Right lobe of liver (tissue), 6 donors: ENCODE measurements around the gene STOX2. TPM values are rescaled to one million over a fixed set of nuclear protein-coding genes. Genes with fewer than 3 reads are reported as not detected.

Experiments used
- ATAC-seq, 4 donors: fragments of 200-7000 bp; cut with Tn5 transposase; one replicate each; pipeline ENCODE4 v1.9.1; 2020; ENCODE audit warnings: mild to moderate bottlenecking in 4 of 4, moderate library complexity in 4 of 4
- DNase-seq, 3 donors: peaks; one replicate each; pipeline ENCODE4 v3.0.0-alpha.2; 2020
- H3K27ac ChIP-seq, 3 donors: fragments of 200-600 bp; one replicate each; pipeline ENCODE4 v1.8.0; 2022
- H3K27me3 ChIP-seq, 2 donors: fragments of 200-600 bp; one replicate each; pipeline ENCODE4 v1.8.0; 2022
- H3K36me3 ChIP-seq, 4 donors: fragments of 200-600 bp; sonication (generic) in 1 of 4; one replicate each; pipeline versions ENCODE4 v1.5.1 to v1.8.0; 2017 to 2022; ENCODE audit warnings: control low read depth in 1 of 4
- H3K4me1 ChIP-seq, 4 donors: fragments of 200-600 bp; sonication (generic) in 1 of 4; one replicate each; pipeline versions ENCODE4 v1.5.1 to v1.8.0; 2017 to 2022; ENCODE audit warnings: control low read depth in 1 of 4
- H3K4me3 ChIP-seq, 3 donors: fragments of 200-600 bp; one replicate each; pipeline ENCODE4 v1.8.0; 2022
- H3K9me3 ChIP-seq, 4 donors: fragments of 200-600 bp; sonication (generic) in 1 of 4; one replicate each; pipeline versions ENCODE4 v1.5.1 to v1.8.0; 2017 to 2022; ENCODE audit warnings: control low read depth in 1 of 4
- POLR2A ChIP-seq: fragments of 450-650 bp; IDR thresholded peaks from one replicate; pipeline ENCODE4 v1.6.1; 2017; ENCODE audit warnings: antibody characterized with exemption, mild to moderate bottlenecking
- WGBS: methylation state at CpG from one replicate; pipeline ENCODE4 v1.1.6; 2018; ENCODE audit warnings: low coverage, low lambda C conversion rate; ENCODE audit not compliant: insufficient coverage; ENCODE audit errors: missing lambda C conversion rate; 5-methylcytosine and 5-hydroxymethylcytosine counted together
- intact Hi-C, 2 donors: fragments of 100-400 bp; cut with DNase I; formaldehyde crosslinking; loops; one replicate each; pipeline versions ENCODE4 v1.11.2 to v1.14.1; 2022
- total RNA-seq, 6 experiments: library from RNA; depleted of rRNA in 2 of 6; stranded (reverse); fragments of >200 nt in 2 of 6; fragmentation: NEBNext Ultra II Directional in 3 of 6; extraction: Animal tissue kit (Norgen Biotek cat#: 25700) in 3 of 6; gene quantifications; one replicate each; pipeline versions ENCODE4 v1.1.0 to v1.2.4, GENCODE V29; 2016 to 2023
- TF ChIP-seq, protein P1 (sequence below), 4 donors: fragments of 200-600 bp in 3 of 4; fragments of 450-650 bp in 1 of 4; IDR thresholded peaks; one replicate each; pipeline versions ENCODE4 v1.5.1 to v1.8.0; 2016 to 2022; ENCODE audit warnings: antibody characterized with exemption in 4 of 4, mild to moderate bottlenecking in 2 of 4
- donor health status: DM: no; HTN: yes; CAD: no.
- donor health status: DM: no; HTN: no; CAD: no.
- donor health status: DM: no; HTN: no; CAD: no.
- donor health status: DM: no; HTN: yes; CAD: no.
- donor health status: DM: no; HTN: yes; CAD: no.

Gene STOX2
- total RNA-seq, 6 experiments from 2014 or later, result 1.9 to 5.1 (median 3.2) TPM

DNA sequence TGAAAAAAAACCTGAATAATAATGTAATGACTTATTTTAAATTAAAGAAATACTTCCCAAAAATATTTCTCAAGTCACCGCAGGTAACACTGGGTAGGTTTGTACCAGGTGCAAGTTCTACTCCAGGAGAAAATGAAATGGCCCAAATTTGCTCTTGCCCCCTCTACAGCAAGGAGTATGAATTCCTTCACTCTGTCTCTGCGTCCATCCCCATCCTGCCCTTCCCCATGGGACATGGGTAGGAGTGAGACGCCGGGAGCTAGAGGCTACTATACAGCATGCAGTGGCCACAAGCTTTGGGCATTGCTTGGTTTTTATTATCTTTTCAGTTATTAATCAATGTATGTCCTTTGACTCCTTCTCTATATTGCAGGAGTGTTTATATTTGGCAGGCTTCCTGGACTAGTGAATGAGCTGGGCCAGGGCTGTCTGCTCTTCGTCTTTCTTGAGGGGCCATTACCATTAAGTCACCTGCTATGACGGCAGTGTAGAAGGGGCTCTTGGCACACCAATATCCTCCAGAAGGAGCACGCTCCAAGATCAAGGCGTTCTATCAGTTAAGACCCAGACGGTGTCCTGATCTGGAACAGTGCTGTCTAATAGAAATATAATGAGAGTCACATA lies 162.9 kb downstream of the STOX2 start:
- H3K9me3 ChIP-seq, result no peaks in the 10 kb centered on the region
- H3K4me1 ChIP-seq, result peaks cover 0 to 36% (median 14%) of the 10 kb centered on the region in 4 donors
- WGBS, result 78% methylated on average over 8 of the region's 9 CpGs
- no peaks in the 10 kb centered on the region for H3K27me3 ChIP-seq
- no peak for DNase-seq
- H3K36me3 ChIP-seq, result no peaks in the 10 kb centered on the region
- intact Hi-C loops, result no loop called here
- TF ChIP-seq, protein P1, sequence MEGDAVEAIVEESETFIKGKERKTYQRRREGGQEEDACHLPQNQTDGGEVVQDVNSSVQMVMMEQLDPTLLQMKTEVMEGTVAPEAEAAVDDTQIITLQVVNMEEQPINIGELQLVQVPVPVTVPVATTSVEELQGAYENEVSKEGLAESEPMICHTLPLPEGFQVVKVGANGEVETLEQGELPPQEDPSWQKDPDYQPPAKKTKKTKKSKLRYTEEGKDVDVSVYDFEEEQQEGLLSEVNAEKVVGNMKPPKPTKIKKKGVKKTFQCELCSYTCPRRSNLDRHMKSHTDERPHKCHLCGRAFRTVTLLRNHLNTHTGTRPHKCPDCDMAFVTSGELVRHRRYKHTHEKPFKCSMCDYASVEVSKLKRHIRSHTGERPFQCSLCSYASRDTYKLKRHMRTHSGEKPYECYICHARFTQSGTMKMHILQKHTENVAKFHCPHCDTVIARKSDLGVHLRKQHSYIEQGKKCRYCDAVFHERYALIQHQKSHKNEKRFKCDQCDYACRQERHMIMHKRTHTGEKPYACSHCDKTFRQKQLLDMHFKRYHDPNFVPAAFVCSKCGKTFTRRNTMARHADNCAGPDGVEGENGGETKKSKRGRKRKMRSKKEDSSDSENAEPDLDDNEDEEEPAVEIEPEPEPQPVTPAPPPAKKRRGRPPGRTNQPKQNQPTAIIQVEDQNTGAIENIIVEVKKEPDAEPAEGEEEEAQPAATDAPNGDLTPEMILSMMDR (IDR thresholded peaks at IDR 0.05), result no peak
- TF ChIP-seq POLR2A, result no peak
- ATAC-seq, result no peak
- H3K27ac ChIP-seq, result no peak overlapping the region
- no peak overlapping the region for H3K4me3 ChIP-seq

Other genes with a start within 250 kb of the STOX2 start
- gene RWDD4, start 246.1 kb upstream of the STOX2 start, total RNA-seq, result 10 to 100 TPM in 1 of 6 experiments, 1 to 10 TPM in 5; 8.4 to 10.4 (median 8.5) TPM
- gene TRAPPC11, start 246.0 kb upstream of the STOX2 start, total RNA-seq, result 10 to 100 TPM; 14.3 to 30.8 (median 16.0) TPM